Keratinocyte (primary cell): ENCODE results near the gene MYO1D.

Source experiments
- EZH2 ChIP-seq: IDR thresholded peaks from one replicate; pipeline ENCODE4 v1.6.1; 2012; ENCODE audit warnings: inconsistent platforms, mild to moderate bottlenecking, low read length, moderate library complexity
- TF ChIP-seq, protein P1 (sequence below), 3 experiments: IDR thresholded peaks in 1 of 3; conservative IDR thresholded peaks in 1 of 3; optimal IDR thresholded peaks in 1 of 3; 2 replicates in 2 of 3; 3 replicates in 1 of 3; pipeline versions ENCODE3 to v1.5.1; 2011; ENCODE audit warnings: low read length in 3 of 3, mild to moderate bottlenecking in 3 of 3, moderate library complexity in 2 of 3, control low read depth in 1 of 3, inconsistent platforms in 1 of 3; ENCODE audit not compliant: insufficient read depth in 2 of 3; ENCODE audit errors: extremely low read depth in 1 of 3

DNA sequence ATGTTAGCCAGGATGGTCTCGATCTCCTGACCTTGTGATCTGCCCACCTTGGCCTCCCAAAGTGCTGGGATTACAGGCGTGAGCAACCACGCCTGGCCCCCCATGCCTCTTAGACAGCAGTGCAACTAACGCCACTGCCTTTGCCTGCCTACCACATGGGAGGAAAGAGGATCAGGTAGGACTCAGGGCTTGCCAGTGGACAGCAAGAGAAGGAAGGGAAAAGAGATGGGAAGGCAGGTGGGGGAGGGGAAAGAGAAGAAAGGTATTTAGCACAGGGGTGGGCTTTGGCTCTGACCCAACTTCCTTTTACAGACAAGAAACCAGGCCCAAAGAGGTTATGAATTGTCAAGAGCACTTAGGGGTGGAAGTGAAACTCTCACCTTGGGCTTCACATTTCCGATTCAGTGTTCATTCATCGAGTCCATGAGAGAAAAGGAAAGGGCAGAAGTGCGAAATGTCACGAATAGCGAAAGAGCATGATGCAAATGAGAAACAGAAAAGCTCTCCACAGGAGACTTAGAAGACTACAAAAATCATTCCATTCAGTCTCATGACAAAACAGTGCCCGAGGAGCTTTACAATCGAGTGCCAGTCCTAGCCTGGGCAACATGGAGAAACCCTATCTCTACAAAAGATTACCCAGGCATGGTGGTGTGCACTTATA lies 353.8 kb downstream of the MYO1D start:
- TF ChIP-seq, protein P1, sequence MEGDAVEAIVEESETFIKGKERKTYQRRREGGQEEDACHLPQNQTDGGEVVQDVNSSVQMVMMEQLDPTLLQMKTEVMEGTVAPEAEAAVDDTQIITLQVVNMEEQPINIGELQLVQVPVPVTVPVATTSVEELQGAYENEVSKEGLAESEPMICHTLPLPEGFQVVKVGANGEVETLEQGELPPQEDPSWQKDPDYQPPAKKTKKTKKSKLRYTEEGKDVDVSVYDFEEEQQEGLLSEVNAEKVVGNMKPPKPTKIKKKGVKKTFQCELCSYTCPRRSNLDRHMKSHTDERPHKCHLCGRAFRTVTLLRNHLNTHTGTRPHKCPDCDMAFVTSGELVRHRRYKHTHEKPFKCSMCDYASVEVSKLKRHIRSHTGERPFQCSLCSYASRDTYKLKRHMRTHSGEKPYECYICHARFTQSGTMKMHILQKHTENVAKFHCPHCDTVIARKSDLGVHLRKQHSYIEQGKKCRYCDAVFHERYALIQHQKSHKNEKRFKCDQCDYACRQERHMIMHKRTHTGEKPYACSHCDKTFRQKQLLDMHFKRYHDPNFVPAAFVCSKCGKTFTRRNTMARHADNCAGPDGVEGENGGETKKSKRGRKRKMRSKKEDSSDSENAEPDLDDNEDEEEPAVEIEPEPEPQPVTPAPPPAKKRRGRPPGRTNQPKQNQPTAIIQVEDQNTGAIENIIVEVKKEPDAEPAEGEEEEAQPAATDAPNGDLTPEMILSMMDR (optimal IDR thresholded peaks at IDR 0.05 in 1 of 3, IDR thresholded peaks at IDR 0.05 in 1 of 3, conservative IDR thresholded peaks at IDR 0.05 in 1 of 3; ENCODE audit: extremely low read depth in 1 of 3, insufficient read depth in 2 of 3, low read length in 3 of 3): no peak
- no peak for TF ChIP-seq EZH2
